H7 (cell line): ENCODE results near the gene PXMP2. TPM values are rescaled to one million over a fixed set of nuclear protein-coding genes. Genes with fewer than 3 reads are reported as not detected.

Source experiments
- total RNA-seq: library from RNA; depleted of rRNA; stranded (reverse); fragments of >200 nt; shearing (Covaris generic); gene quantifications from 2 replicates; pipeline ENCODE4 v1.2.3, GENCODE V29; 2014; rRNA removed

PXMP2 gene
- total RNA-seq, 1 experiment from 2014 or later: 29.9 TPM

Other genes with a start within 250 kb of the PXMP2 start
- gene FBRSL1, start 197.4 kb upstream of the PXMP2 start, total RNA-seq: 17.5 and 26.6 TPM in 2 replicates
- gene LRCOL1, start 77.0 kb upstream of the PXMP2 start, total RNA-seq: not detected in 2 replicates
- 0.15 and 0.28 TPM in 2 replicates for gene P2RX2, start 68.8 kb upstream of the PXMP2 start, total RNA-seq
- gene POLE, start 245 bp upstream of the PXMP2 start, total RNA-seq: 54.0 and 55.1 TPM in 2 replicates
- 125 and 161 TPM in 2 replicates for gene PGAM5, start 23.3 kb downstream of the PXMP2 start, total RNA-seq
- 41.5 and 51.4 TPM in 2 replicates for gene ANKLE2, start 74.2 kb downstream of the PXMP2 start, total RNA-seq
- gene GOLGA3, start 141.3 kb downstream of the PXMP2 start, total RNA-seq: 21.3 and 34.6 TPM in 2 replicates
- gene CHFR, start 200.0 kb downstream of the PXMP2 start, total RNA-seq: 63.4 and 68.6 TPM in 2 replicates